HG03175 (cell line): Measurements from ENCODE around the gene WDR6.

Experiments used
- ATAC-seq: cut with Tn5 transposase; IDR thresholded peaks from one replicate; pipeline ENCODE4 v1.9.1; 2021; ENCODE audit warnings: mild to moderate bottlenecking, moderate library complexity; ENCODE audit not compliant: unreplicated experiment

WDR6 gene

DNA sequence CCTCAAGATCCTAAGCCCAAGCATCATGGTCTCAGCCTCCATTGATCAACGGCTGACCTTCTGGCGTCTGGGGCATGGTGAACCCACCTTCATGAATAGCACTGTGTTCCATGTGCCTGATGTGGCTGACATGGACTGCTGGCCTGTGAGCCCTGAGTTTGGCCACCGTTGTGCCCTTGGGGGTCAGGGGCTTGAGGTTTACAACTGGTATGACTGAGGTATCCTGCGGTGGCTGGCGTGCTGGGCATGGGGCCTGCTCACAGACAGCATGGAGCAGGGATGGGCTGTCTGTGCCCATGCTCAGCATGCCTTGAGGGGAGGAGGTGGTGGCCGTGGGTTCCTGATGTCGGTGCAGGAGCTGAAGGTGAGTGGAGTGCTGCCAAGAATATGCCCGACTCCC, 7.9 kb downstream of the WDR6 start:
- ATAC-seq, result no peak

GRCh38 chr3:49015765-49016164, 8.6 kb downstream of the WDR6 start:
- no peak for ATAC-seq

- no peak for ATAC-seq
Measured at GRCh38 chr3:49016414-49017228, 9.4 kb downstream of the WDR6 start.

- ATAC-seq, result no peak
Measured at GRCh38 chr3:49017229-49017970, 10.2 kb downstream of the WDR6 start.

GRCh38 chr3:49017971-49018706, 10.9 kb downstream of the WDR6 start, which contains the start of gene DALRD3:
Gene DALRD3 (minus strand): TSS chr3:49018580. CDS start chr3:49018564, 16 bp downstream.
- ATAC-seq, result no peak

- no peak for ATAC-seq
Measured at GRCh38 chr3:49018707-49019006, 11.5 kb downstream of the WDR6 start.

DNA sequence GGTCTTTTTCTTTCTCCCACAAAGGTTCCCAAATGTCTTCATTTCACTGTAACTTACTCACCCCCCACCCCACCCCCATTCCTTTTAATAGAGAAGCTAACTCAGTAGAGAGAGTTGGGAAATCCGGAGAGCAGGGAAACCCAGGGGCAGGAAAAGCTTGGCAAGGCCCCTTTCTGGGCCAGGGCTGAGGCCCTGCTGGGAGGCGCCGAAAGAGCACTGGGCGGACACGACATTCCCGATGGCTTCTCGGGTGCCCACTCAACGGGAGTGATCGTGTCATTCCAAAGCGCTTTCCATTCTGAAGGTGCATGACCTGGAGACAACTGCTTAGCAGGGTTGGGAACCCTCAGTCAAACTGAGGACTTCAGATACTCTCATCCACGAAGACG, 12.7 kb downstream of the WDR6 start:
- ATAC-seq, result no peak

GRCh38 chr3:49020330-49021212, 13.4 kb downstream of the WDR6 start:
- peak; percentile 0 for ATAC-seq

DNA sequence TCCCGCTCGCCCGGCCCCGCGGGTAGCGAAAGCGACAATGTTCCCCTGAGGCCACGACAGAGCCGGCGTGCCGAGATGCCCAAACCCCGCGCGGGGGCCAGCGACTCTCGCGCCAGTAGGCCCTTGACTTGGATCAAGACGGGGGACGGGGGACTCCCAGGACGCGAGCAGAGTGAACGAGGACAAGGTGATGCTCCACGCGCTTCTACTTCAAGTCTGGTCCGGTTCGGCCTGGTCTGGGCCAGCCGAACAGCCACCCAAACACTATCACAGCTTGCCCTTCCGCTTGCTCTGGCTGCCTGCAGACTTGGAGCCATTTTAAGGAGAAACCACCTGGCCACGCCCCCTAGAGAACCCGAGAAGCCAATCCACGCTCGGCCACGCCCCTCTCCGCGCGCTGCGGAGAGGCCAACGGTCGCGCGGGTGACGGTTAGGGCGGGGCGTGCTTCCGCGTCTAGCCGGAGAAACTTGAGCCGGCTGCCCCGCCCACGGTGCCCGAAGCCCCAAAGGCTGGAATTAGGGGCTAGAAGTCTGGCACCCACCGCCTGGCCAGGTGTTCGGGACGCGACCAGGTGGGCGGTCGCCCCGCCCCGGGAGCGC, 14.1 kb downstream of the WDR6 start:
- ATAC-seq, result peak; percentile 51

GRCh38 chr3:49021813-49022687, 14.9 kb downstream of the WDR6 start, which contains the start of gene NDUFAF3:
Gene NDUFAF3 (plus strand): TSS chr3:49022121. CDS start chr3:49022145, 24 bp downstream.
- peak; percentile 59 for ATAC-seq

- ATAC-seq, result no peak
Measured at GRCh38 chr3:49022688-49023171, 15.5 kb downstream of the WDR6 start.

- ATAC-seq, result no peak
Measured at GRCh38 chr3:49023775-49024174, 16.6 kb downstream of the WDR6 start.

DNA sequence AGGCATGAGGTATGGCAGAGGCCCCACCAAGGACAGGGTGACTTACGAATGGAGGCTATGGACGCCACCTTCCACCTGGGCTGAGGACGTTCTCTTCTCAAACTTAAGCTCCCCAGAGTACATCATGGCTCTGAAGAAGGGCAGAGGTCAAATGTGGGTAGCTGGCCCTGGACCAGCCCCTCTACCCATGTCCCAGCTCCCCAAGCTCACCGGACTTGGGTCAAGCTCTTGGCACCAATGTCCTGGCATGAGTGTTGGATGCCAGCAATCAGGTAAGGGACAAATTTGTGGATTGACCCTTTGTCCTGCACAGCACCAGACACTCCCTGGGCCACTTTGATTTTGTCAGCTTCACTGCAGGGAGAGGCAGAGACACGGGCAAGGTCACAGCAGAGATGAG, 17.3 kb downstream of the WDR6 start:
- no peak for ATAC-seq

GRCh38 chr3:49025005-49025792, 18.0 kb downstream of the WDR6 start:
- no peak for ATAC-seq

DNA sequence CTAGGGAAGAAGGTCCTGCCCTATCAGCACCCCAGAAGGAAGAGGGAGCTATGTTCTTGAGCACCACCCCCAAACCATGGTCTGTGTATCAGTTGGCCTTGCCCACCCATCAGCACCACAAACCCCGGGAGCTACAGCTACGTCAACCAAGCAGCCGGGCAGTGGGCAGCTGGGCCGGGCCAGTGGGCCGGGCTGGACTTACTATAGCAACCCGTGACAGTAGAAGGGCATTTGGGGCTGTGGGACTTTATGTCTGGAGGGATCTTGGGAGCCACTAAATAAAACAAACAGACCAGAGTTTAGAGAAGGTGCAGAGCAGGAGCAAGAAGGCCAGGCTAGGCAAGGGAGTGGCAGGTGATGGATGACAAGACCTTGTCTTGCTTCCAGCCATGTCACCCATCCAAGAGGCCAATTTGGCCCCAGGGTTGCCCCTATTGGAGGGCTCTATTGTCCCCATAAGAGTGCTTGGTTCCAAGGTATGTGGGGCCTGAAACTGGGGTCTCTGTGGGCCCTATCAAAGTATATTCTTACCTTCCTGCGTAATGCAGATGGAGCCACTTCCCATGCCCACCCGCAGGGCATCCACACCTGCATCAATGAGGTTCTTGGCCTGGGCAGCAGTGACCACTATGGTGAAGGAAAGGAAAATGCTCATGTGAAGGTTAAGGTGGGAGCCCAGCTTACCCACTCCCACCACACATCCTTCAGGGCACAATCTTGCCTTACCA, 18.8 kb downstream of the WDR6 start:
- ATAC-seq, result no peak

- no peak for ATAC-seq
Measured at GRCh38 chr3:49026536-49026935, 19.3 kb downstream of the WDR6 start.

DNA sequence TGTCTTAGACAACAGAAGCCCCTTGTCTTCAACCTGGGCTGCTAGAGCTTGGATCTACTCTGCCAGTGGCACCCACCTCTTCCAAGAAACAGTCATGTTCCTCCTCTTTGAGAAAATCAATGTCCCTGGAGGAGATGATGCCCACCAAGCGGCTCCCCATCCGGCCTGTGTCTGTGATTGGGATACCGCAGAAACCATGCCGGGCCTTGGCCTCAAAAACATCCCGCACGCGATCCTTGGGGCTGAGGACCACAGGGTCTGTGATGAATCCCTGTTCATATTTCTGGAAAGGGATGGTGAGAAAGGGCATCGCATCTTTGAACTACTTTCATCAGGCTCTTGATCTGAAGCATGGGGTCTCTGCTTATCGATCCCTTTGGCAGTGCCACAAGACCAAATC, 20.4 kb downstream of the WDR6 start:
- no peak for ATAC-seq

DNA sequence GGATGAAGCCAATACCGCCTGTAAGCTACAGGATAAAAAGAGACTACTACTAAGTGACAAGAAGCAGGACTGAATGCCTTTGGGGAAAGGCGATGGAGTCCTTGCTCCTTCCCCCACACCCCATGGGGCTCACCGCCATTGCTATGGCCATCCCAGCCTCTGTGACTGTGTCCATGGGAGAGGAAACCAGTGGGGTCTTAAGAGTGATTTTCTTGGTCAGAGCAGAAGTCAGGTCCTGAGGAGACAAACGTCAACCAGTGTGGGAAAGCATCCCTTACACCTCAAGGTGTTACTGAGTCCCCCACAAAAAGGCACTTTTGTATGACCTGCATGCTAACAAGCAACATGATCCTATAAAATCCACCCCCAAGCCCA, 21.1 kb downstream of the WDR6 start:
- ATAC-seq, result no peak
